HuH-7 (cell line): ENCODE results near the gene HECW1.
"Not testable (repeated sequence)": the region's sequence is repeated elsewhere in the genome, so short reads cannot be mapped to it uniquely, and the experiment has no call there.

ENCODE experiments used
- DNase-seq: peaks from one replicate; pipeline ENCODE4 v3.0.0; 2011; ENCODE audit warnings: low spot score

Gene HECW1

GRCh38 chr7:43538404-43538771 lies 425.9 kb downstream of the HECW1 start:
- no peak for DNase-seq

- no peak for DNase-seq
Measured at GRCh38 chr7:43540471-43540870, 428.0 kb downstream of the HECW1 start.

- no peak for DNase-seq
Measured at GRCh38 chr7:43542716-43543115, 430.3 kb downstream of the HECW1 start.

GRCh38 chr7:43546231-43546630 lies 433.8 kb downstream of the HECW1 start:
- DNase-seq: no peak

- no peak for DNase-seq
Measured at GRCh38 chr7:43550427-43550826, 438.0 kb downstream of the HECW1 start.

GRCh38 chr7:43552122-43552521 lies 439.7 kb downstream of the HECW1 start:
- DNase-seq: no peak

GRCh38 chr7:43553999-43554398 lies 441.6 kb downstream of the HECW1 start:
- DNase-seq: no peak

- DNase-seq: no peak
Measured at GRCh38 chr7:43554423-43554822, 442.0 kb downstream of the HECW1 start.

- no peak for DNase-seq
Measured at GRCh38 chr7:43557831-43558495, 445.5 kb downstream of the HECW1 start.

GRCh38 chr7:43559171-43559945 lies 446.9 kb downstream of the HECW1 start:
- DNase-seq: no peak

- no peak for DNase-seq
Measured at GRCh38 chr7:43559946-43560335, 447.5 kb downstream of the HECW1 start.

GRCh38 chr7:43560742-43561330 lies 448.4 kb downstream of the HECW1 start:
- DNase-seq: no peak

- no peak for DNase-seq
Measured at GRCh38 chr7:43562383-43562782, 449.9 kb downstream of the HECW1 start.

- no peak for DNase-seq
Measured at GRCh38 chr7:43565786-43566185, 453.3 kb downstream of the HECW1 start.

- DNase-seq: no peak
Measured at GRCh38 chr7:43568529-43568928, 456.1 kb downstream of the HECW1 start.

- DNase-seq: no peak
Measured at GRCh38 chr7:43569424-43569823, 457.0 kb downstream of the HECW1 start.

GRCh38 chr7:43570688-43571365 lies 458.4 kb downstream of the HECW1 start:
- DNase-seq: no peak

- no peak for DNase-seq
Measured at GRCh38 chr7:43572516-43573049, 460.1 kb downstream of the HECW1 start.

- not testable (repeated sequence) for DNase-seq
Measured at GRCh38 chr7:43573832-43574231, 461.4 kb downstream of the HECW1 start.

- DNase-seq: no peak
Measured at GRCh38 chr7:43575506-43575905, 463.1 kb downstream of the HECW1 start.

GRCh38 chr7:43576241-43576640 lies 463.8 kb downstream of the HECW1 start:
- DNase-seq: no peak

- no peak for DNase-seq
Measured at GRCh38 chr7:43577485-43577951, 465.1 kb downstream of the HECW1 start.
